Inferior parietal cortex (tissue), 1 donor: ENCODE data around the gene DNAL4.

Experiments
- DNase-seq: peaks from one replicate; pipeline ENCODE4 v3.0.0-alpha.2; 2016; ENCODE audit errors: extremely low spot score

DNAL4 gene, protein sequence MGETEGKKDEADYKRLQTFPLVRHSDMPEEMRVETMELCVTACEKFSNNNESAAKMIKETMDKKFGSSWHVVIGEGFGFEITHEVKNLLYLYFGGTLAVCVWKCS

DNA sequence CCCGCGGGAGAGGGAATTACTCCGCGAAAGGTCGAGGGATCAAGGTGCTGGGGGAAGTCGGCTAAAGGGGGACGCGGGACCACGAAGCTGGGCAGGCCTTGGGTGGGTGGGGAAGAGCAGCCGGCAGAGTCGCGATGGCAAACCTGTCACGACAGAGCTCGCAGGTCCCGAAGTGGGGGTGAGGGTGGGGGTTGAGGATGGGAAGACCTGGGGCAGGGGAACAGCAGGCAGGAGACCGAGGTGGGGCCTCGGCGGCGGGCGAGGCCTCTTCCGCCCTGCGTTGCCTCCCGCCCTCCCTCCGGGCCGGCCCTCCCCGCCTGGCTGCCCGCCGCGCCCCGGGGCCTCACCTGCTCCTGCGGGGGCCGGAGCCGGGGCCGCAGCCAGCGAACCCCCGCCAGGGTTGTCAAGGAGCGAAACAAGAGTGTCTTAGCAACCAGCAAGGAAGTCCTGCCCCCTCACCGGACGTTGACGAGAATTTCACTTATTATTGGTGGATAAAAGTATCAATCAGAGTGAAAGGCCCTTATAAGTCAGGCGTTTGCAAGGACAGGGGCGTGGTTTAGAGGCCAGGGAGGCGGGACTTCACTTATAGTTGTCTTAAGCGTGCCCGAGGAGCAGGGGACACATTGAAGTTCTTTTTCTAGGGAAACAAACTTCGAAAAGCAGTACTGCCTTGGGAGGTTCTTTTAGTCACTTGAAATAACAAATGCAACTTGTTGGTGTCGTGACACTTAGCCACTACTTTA is at the start of gene DNAL4:
TSS of gene DNAL4 (minus strand) at position 423 of the 746 bp plus-strand sequence. CDS start 11,412 bp downstream, outside the sequence.
- DNase-seq = peak; percentile 99

DNA sequence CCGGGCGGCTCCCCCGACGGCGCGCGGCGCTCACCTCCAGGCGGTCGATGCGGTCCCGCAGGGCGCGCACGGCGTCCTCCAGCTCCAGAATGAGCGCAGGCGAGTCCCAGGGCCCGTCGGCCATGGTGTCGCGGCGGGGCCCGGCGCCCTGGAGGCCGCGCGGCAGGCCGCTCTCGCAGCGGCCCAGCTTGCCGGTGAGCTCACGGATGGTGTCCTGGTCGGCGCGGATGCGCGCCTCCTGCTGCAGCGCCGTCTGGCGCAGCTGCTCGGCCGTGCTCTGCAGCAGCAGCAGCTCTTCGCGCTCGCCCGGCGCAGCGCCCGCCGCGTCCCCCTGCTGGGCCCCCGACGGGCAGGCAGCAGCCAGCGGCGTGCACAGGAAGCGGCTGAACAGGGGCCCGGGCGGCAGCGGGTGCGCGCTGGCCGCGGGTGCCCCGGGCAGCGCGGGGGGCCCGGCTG is 49.3 kb upstream of the DNAL4 start:
- no peak for DNase-seq

DNA sequence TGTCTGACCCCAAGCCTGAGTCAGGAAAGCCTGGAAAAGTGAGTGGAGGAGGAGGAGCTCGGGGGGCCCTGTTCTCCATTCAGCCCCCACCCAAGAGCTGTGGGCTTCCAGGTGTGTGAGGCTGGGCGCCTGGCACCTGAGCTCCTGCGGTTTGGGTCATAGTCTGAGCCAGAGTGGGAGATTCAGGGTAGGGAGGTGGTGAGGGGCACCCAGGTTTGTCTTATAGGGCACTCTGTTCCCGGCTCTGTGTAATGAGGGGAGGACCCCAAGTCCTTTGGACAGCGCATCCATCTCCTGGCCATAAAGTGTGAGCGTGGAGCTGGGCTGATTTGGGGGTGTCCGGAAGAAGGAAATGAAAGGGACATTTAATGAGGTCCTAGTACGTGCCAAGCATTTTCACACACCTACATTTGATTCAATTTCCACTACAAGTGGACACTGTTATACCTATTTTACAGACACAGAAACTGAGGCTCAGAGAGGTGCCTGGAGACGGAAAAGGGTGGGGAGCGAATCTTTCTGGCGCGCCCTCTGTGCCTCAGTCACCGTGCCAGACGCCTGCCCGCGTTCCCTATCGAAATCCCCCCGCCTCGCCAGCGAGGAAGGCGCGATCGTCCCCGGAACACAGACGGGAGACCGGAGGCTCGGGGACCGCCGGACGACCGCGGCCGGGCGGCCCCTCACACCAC is 48.7 kb upstream of the DNAL4 start:
- DNase-seq = no peak

DNA sequence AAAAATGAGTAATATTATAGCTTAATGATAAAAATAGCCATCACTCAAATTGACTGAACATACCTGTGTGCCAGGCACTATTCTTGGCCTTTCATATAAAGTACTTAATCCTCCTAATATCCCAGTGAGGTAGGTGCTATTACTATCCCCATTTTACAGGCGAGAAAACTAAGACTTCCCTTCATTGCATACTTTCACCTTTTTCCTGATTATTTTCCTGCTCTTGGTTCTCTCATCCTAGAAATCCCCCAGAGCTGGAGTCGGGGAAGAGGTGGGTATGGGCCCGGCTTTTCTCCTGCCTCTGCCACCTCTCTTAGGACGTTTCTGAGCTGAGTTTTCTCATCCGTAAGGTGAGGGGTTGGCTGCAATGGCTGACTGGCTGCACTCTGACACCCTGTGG is 47.7 kb upstream of the DNAL4 start:
- DNase-seq = no peak

DNA sequence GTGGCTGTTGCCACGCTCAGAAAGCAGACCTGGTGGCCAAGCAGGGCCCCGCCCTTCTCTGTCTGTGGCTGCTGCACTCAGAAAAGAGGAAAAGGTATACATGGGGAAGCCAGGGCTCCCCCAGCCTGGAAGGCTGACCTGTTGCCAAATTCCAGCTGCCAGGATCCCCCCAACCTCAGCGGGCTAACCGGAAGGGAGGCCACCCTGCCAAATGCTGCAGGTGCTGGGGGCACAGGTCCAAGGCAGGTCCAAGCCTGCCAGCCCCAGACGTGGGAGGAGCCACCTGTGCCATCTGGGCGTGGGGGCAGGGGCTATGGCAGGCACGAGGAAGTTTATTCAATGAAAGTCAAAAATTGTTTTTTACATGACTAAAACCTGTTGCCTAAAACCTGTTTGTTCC is 47.3 kb upstream of the DNAL4 start:
- DNase-seq = no peak

DNA sequence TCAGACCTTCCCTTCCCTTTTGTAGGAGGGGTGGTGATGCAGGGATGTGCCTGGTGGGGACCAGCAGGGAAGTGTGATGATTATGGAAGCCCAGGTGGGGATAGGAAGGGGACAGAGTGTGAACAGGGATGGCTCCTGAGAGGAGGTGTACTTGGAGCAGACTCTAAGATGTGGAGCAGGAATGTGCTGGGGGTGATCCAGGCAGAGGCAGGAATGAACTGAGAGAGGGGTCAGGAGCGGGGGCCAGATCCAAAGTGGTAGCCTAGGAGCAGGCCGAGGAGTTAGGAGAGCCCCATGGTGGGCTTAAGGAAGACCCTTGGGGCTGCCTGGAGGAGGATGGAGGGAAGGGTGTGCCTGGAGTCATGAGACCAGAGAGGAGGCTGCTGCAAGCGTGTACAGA is 46.2 kb upstream of the DNAL4 start:
- no peak for DNase-seq

DNA sequence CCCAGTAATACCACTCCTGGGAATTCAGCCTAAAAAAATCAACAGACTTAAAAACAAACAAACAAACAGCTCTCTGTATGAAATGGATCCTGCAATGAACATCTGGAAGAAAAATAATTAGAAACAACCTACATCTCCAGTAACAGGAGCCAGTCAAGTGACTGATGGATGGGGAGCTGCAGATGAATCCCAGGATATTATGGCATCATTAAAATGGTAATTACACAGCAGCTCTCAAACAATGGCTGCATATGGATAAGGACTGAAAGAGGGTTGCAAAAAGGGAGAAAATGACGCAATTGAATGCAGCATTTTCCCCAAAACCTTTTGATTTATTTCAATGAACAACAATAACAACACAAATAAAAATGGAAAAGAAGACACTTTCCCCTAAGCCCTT is 45.7 kb upstream of the DNAL4 start:
- no peak for DNase-seq

DNA sequence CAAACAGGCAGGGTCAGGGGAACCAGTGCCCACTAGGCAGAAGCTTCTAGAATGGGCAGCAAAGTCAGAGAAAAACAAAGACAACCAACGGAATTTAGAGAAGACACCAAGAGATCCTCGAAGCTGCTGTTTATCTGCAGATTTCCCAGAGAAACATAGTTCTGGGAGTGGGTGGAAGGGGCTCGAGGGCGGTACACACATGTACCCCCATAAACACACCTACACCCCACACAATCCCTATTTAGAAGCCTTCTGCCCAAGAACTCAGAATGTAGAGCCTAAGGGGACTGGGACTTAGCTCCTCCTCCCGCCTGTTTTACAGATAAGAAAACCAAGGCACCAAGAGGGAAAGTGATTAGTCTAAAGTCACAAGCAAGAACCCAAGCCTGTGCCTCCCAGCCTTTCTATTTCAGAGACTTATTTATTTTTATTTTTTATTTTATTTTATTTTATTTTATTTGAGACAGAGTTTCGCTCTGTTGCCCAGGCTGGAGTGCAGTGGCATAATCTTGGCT is 43.5 kb upstream of the DNAL4 start:
- DNase-seq = no peak

DNA sequence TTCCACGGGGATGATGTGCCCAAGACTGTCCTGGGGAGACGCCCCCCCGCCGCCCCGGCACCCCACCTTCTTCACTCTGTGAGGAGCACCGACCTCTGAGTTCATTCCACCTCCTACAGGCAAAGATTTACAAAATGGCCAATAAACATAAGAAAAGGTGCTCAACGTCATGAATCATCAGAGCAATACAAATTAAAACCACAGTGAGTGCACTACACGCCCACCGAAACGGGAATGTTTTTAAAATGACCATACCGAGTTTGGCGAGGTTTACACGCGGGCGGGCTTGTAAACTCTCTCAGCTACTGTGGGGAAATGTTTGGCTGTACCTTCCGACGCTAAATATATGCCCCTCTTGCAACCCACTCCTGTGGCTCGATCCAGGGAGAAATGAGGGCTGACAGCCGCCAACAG is 42.0 kb upstream of the DNAL4 start:
- no peak for DNase-seq

DNA sequence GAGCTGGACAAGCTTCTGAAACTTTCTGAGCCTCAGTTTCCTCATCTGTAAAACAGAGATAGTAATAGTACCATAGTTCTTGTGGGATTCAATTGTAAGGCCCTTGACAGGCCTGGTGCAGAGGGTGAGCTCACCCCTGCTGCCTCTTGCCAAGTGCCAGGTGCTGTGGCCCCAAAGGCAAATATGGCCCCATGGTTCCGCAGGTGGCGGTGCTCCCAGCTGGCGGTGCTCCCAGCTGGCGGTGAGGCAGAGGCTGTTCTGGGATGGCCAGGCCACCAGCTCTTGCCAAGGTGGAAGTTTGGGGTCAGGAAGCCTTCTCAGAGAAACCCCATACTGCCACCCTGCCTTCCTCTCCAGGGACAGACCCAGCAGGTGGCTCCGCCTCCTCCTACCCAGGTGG is 41.0 kb upstream of the DNAL4 start:
- no peak for DNase-seq

DNA sequence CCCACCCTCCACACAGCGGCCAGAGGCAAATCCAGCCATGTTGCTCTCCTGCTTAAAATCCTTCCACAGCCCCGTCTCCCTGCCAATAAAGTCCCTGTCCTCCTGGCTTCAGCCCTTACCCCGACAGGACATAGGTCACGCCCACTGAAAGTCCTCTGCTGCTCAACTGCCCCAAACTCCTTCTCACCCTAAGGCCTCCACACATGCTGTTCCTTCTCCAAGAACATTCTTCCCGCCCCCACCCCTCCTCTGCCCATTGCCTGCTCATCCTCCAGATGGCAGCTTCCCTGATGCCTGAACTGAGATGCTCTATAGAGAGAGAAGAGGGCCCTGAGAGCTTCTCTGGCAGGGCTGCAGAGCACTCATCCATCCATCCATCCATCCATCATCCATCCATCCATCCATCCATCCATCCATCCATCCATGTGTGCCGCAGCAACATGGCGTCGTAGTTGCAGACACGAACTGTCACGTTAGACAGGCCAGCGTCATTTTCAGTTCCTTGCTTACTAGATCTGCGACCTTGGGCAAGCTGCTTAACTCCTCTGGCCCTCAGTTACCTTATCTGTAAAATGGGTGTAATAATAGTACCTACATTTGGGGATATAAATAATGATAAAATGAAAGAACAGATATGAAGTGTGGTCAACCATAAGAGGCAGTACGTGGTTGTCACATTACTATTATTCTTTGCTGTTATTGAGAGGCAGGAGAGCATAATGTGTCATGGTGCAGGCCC is 40.4 kb upstream of the DNAL4 start:
- DNase-seq = no peak

DNA sequence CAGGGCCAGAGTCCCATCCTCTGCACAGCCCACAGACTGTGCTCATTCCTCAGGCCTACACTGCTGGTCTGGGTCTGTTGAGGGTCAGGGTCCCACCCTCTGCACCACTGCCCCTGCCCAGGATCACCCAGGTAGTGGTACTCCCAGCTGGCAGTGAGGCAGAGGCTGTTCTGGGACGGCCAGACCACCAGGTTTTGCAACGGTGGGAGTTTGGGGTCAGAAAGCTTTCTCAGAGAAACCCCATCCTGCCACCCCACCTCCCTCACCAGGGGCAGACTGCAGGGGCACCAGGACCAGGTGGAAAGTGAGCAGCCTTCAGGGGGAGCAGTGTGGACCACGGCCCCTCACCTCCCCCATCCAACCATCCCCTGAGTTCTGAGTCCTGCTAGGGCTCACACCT is 39.1 kb upstream of the DNAL4 start:
- no peak for DNase-seq

DNA sequence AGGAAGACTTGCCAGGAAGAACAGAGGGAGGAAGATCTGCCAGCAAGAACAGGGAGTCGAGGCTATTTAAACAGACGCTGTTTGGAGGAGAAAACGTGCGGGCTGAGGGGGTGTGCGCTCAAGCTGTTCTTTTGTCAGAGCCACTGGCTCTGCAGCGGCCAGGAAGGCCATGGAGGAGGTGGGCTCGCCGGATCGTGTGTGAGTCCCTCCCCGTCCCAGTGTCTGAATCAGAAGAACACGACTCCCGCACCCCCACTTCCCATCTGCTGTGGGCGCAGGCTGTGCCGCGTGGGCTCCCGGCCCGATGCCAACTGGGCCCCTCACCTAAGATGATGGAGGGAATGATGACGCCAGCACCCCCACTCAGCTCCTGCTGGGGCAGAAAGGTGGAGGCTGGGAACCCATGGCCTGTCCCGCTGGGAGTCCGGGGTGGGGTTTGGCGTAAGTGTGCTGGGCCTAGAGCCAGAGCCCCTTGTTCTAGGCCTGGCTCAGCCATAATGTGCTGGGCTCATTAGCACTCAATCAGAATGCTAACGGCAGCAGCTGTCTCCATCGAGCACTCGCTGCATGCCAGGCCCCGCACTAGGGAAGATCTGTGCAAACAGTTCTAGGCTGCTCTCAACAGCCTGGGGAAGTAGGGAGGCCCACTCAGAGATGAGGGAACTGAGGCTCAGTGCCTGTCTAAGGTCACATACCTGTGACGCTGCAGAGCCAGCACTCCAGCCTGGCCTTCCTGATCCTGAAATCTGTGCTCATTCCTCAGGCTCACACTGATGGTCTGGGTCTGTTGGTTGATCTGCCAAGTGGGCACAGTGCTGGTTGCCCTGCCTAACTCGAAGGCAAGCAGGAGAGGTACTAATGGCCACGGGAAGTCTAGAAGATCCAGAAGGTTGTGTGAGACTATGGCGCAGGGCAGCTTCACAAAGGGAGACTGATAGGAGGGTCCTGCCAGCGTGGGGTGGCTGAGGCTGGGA is 38.3 kb upstream of the DNAL4 start:
- DNase-seq = peak; percentile 58

DNA sequence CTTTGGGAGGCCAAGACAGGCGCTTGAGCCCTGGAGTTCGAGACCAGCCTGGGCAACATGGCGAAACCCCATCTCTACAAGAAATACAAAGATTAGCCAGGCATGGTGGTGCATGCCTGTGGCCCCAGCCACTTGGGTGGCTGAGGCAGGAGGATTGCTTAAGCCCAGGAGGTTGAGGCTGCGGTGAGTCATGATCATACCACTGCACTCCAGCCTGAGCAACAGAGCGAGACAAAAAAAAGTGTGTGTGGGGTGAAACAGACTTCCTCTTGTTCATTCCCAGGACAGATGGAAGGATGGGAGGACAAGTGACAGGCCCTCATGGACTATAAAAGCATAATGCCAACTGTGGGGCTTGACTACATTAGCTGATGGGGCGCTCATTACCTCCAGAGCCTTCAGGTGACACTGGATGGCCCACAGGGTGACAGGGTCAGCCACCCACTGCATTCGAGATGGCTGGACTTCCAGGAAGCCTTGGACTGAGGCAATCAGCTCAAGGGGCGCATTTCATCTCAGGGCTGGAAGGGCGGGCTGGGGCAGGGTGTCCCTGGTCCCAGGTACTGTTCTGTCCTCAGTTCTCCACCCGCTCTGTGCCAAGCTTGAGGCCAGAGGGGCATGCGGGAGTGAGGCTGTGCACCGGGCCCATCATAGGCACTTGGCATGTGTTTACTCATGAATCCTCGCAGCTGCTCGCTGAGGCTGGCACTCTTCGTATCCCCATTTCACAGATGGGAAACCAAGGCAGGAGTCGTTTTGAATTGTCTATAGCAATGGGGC is 37.4 kb upstream of the DNAL4 start:
- no peak for DNase-seq

DNA sequence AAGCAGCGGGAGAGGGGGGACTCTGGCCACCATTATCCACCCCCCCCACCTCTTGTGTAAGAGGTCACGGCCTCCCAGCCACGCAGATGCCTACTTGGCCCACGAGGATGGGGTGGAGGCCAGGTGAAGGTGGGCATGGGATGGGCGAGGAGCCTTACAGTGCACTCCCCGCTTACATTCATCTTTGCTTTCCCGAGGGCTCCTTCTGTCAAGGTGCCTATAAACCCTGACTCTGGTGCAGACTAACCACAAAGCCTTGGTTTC is 36.8 kb upstream of the DNAL4 start:
- no peak for DNase-seq

DNA sequence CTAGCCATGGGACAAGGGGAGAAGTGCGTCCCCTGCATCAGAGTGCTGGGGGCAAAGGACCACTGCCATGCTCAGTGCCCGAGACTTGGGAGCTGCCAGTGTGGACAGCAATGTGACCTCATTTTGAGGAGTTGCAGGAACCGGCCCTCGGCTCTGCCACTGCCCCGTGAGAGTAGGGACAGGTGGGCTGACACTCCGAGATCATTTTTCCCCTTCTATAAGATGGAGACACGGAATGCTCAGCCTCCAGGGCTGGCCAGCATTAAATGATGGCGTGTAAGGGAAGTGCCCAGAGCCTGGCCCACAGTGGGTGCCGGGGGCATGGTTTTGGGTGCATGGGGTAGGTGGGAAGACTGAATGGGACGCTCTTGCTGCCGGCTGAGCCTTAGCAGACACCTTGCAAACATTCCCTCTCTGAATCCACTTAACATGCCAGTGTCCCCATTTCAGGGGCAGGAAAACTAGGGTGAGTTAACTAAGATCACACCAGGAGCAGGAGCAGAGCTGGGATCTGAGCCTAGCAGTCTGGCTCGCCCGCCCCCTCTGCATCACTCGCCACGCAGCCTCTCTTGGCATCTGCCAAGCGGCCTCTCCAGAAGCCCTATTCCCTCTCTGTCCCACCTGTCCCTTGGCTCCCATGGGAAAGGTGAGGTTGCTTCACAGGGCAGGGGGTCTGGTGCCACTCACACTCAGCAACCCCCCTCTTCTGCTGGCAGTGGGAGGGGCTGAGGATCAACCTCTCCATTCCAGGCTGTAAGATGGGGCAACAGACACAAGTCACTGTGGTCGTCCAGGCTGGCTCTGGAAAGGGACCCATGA is 36.3 kb upstream of the DNAL4 start:
- no peak for DNase-seq

DNA sequence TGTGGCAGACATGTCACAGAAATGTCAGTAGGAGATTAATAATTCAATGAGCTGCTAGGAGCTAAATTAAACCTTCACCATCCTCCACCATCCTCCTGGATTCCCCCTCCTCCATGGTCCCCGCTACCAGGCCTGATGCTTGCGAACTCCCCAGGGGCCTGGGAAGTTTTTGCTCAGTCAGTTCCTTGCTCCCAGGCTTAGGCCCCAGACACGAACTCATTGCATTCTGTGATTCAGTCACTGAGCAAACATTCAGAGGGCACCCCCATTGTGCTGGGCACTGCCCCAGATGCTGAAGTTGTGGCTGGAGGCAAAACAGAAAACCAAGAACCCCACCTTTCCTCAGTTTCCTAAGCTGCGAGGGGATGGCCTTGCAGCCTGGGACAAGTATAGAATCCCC is 35.5 kb upstream of the DNAL4 start:
- no peak for DNase-seq

DNA sequence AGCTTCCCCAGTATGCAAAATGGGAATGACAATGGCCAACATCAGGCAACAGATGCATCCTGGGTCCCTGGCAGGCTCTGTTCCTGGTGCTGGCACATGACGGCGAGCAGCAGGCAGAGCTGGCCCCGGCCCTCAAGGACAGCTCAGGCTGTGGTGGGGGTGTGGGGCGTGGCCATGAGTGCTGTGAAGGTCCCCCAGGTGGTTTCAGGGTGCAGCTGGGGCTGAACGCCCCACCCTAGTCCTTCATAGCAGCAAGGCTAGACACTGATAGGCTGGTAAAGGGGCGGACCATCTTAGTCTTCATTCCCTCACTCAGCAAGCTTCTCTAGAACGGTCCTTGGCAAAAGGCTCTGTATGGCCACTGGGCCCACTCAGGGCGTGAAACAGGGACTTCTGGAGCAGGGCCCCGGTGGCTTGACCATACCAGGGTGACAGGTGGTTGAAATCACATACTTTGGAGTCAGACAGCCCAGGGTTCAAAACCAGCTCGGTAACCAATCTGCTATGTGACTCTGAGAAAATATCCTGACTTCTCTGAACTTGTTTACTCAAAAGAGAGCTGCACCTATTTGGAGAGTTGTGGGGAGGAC is 34.8 kb upstream of the DNAL4 start:
- no peak for DNase-seq

DNA sequence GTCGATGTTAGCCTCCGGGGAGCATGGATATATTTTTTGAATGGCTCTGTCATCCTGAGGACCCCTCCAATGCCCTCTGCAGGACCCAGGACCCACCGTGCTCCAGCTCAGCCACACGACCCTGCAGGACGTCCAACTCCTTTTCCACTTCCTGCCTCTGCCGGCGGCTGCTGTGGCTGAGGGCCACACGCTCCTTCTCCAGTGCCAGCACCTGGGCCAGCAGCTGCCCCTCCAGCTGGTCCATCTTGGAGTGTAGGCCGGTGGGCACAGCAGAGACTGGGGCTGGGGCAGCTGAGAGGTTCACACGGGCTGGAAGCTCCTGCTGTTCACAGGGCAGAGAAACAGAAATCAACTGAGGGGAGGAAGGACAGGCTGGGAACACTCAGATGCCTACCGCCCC is 34.2 kb upstream of the DNAL4 start:
- DNase-seq = no peak
